ENCODE results near the gene ROPN1. TPM values are rescaled to one million over a fixed set of nuclear protein-coding genes. Genes with fewer than 3 reads are reported as not detected.

The ROPN1 gene
- total and polyA plus RNA-seq, 2 experiments from 2014 or later = 0.11 TPM; not detected in 1

DNA sequence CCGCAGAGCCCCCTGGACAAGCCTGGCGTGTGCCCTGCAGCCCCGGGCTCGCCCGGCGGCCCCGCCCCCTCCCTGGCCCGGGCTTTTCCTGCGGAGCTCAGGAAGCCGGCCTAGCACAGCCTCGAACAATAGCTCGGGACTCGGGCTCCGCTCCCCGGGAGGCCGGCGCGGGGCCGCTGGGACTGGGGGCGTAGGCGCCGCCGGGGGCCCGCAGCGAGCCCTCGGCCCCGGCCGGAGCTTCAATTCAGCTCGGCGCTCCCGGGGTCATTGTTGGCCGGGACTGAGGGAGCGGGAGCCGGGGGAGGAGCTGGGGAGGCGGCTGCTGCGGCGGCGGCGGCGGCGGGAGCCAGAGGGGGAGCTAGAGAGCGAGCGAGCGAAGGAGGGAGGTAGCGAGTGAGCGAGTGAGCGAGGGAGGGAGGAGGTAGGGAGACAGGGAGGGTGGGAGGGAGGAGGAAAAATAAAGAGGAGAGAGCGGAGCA is 41.0 kb upstream of the ROPN1 start:
- no peaks in the 10 kb centered on the region; the same call in 2 of the 3 replicates for H3K36me3 Mint-ChIP-seq (ENCODE audit: low read depth)
- H3K27me3 ChIP-seq (ENCODE audit: insufficient read depth) = peaks cover 69% of the 10 kb centered on the region
- H3K4me3 Mint-ChIP-seq = peak overlapping the region; percentile 83; the same call in 2 of the 3 replicates
- H3K4me1 ChIP-seq (ENCODE audit: insufficient read depth) = peaks cover 13% of the 10 kb centered on the region
- ATAC-seq = peak; percentile 84
- H2AFZ ChIP-seq = peak overlapping the region; percentile 98; the same call in 1 of the 2 replicates
- H3F3A ChIP-seq (replicated peaks; ENCODE audit: low read depth) = no peaks in the 10 kb centered on the region
- no peaks in the 10 kb centered on the region; the same call in 2 of the 3 replicates for H3K9me3 Mint-ChIP-seq
- no peak overlapping the region for H3K27ac Mint-ChIP-seq
- H3K27ac ChIP-seq (ENCODE audit: low read depth) = no peak overlapping the region
- H3K27me3 Mint-ChIP-seq (ENCODE audit: insufficient read depth, low read depth, poor library complexity) = peaks cover 37% of the 10 kb centered on the region
- peak overlapping the region; percentile 74 for H3K4me3 ChIP-seq
- H3K9me2 ChIP-seq (ENCODE audit: insufficient read depth) = no peaks in the 10 kb centered on the region
- H3K79me2 ChIP-seq (replicated peaks; ENCODE audit: insufficient read depth) = no peaks in the 10 kb centered on the region; the same call in 1 of the 2 replicates
- no peaks in the 10 kb centered on the region for H3K36me3 ChIP-seq (ENCODE audit: insufficient read depth)
- peak overlapping the region; percentile 93 for H3K4me2 ChIP-seq
- H3K4me1 Mint-ChIP-seq = peaks cover 12% of the 10 kb centered on the region
- DNase-seq (ENCODE audit: low spot score) = peak; percentile 92
- H4K20me1 ChIP-seq (replicated peaks; ENCODE audit: insufficient read depth) = peaks cover 9% of the 10 kb centered on the region
- TF ChIP-seq JUNB (IDR thresholded peaks at IDR 0.05; ENCODE audit: unreplicated experiment) (no peak), EZH2 (IDR thresholded peaks at IDR 0.05; ENCODE audit: low read depth, unreplicated experiment) (no peak), STAT1 (IDR thresholded peaks at IDR 0.05; ENCODE audit: unreplicated experiment) (no peak), POLR2AphosphoS5 (IDR thresholded peaks at IDR 0.05; ENCODE audit: low read depth) (0 out of 2 replicates have a peak, but pooled peaks have one; percentile 28), NANOG (IDR thresholded peaks at IDR 0.05; ENCODE audit: borderline replicate concordance) (no peak), CREB1 (CRISPR knock-in tag; IDR thresholded peaks at IDR 0.05; ENCODE audit: low read depth) (no peak), ZNF114 (CRISPR knock-in tag; IDR thresholded peaks at IDR 0.05) (no peak), ZNF331 (CRISPR knock-in tag; IDR thresholded peaks at IDR 0.05; ENCODE audit: low read depth) (no peak), EZH2phosphoT487 (IDR thresholded peaks at IDR 0.05; ENCODE audit: unreplicated experiment) (no peak)
- TF ChIP-seq, protein P1, sequence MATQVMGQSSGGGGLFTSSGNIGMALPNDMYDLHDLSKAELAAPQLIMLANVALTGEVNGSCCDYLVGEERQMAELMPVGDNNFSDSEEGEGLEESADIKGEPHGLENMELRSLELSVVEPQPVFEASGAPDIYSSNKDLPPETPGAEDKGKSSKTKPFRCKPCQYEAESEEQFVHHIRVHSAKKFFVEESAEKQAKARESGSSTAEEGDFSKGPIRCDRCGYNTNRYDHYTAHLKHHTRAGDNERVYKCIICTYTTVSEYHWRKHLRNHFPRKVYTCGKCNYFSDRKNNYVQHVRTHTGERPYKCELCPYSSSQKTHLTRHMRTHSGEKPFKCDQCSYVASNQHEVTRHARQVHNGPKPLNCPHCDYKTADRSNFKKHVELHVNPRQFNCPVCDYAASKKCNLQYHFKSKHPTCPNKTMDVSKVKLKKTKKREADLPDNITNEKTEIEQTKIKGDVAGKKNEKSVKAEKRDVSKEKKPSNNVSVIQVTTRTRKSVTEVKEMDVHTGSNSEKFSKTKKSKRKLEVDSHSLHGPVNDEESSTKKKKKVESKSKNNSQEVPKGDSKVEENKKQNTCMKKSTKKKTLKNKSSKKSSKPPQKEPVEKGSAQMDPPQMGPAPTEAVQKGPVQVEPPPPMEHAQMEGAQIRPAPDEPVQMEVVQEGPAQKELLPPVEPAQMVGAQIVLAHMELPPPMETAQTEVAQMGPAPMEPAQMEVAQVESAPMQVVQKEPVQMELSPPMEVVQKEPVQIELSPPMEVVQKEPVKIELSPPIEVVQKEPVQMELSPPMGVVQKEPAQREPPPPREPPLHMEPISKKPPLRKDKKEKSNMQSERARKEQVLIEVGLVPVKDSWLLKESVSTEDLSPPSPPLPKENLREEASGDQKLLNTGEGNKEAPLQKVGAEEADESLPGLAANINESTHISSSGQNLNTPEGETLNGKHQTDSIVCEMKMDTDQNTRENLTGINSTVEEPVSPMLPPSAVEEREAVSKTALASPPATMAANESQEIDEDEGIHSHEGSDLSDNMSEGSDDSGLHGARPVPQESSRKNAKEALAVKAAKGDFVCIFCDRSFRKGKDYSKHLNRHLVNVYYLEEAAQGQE (IDR thresholded peaks at IDR 0.05; ENCODE audit: unreplicated experiment) = no peak
- TF ChIP-seq, protein P2, sequence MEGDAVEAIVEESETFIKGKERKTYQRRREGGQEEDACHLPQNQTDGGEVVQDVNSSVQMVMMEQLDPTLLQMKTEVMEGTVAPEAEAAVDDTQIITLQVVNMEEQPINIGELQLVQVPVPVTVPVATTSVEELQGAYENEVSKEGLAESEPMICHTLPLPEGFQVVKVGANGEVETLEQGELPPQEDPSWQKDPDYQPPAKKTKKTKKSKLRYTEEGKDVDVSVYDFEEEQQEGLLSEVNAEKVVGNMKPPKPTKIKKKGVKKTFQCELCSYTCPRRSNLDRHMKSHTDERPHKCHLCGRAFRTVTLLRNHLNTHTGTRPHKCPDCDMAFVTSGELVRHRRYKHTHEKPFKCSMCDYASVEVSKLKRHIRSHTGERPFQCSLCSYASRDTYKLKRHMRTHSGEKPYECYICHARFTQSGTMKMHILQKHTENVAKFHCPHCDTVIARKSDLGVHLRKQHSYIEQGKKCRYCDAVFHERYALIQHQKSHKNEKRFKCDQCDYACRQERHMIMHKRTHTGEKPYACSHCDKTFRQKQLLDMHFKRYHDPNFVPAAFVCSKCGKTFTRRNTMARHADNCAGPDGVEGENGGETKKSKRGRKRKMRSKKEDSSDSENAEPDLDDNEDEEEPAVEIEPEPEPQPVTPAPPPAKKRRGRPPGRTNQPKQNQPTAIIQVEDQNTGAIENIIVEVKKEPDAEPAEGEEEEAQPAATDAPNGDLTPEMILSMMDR (conservative IDR thresholded peaks at IDR 0.05; ENCODE audit: low read depth in 2 of 2) = peak; percentile 44 to 71
- TF ChIP-seq, protein P3, sequence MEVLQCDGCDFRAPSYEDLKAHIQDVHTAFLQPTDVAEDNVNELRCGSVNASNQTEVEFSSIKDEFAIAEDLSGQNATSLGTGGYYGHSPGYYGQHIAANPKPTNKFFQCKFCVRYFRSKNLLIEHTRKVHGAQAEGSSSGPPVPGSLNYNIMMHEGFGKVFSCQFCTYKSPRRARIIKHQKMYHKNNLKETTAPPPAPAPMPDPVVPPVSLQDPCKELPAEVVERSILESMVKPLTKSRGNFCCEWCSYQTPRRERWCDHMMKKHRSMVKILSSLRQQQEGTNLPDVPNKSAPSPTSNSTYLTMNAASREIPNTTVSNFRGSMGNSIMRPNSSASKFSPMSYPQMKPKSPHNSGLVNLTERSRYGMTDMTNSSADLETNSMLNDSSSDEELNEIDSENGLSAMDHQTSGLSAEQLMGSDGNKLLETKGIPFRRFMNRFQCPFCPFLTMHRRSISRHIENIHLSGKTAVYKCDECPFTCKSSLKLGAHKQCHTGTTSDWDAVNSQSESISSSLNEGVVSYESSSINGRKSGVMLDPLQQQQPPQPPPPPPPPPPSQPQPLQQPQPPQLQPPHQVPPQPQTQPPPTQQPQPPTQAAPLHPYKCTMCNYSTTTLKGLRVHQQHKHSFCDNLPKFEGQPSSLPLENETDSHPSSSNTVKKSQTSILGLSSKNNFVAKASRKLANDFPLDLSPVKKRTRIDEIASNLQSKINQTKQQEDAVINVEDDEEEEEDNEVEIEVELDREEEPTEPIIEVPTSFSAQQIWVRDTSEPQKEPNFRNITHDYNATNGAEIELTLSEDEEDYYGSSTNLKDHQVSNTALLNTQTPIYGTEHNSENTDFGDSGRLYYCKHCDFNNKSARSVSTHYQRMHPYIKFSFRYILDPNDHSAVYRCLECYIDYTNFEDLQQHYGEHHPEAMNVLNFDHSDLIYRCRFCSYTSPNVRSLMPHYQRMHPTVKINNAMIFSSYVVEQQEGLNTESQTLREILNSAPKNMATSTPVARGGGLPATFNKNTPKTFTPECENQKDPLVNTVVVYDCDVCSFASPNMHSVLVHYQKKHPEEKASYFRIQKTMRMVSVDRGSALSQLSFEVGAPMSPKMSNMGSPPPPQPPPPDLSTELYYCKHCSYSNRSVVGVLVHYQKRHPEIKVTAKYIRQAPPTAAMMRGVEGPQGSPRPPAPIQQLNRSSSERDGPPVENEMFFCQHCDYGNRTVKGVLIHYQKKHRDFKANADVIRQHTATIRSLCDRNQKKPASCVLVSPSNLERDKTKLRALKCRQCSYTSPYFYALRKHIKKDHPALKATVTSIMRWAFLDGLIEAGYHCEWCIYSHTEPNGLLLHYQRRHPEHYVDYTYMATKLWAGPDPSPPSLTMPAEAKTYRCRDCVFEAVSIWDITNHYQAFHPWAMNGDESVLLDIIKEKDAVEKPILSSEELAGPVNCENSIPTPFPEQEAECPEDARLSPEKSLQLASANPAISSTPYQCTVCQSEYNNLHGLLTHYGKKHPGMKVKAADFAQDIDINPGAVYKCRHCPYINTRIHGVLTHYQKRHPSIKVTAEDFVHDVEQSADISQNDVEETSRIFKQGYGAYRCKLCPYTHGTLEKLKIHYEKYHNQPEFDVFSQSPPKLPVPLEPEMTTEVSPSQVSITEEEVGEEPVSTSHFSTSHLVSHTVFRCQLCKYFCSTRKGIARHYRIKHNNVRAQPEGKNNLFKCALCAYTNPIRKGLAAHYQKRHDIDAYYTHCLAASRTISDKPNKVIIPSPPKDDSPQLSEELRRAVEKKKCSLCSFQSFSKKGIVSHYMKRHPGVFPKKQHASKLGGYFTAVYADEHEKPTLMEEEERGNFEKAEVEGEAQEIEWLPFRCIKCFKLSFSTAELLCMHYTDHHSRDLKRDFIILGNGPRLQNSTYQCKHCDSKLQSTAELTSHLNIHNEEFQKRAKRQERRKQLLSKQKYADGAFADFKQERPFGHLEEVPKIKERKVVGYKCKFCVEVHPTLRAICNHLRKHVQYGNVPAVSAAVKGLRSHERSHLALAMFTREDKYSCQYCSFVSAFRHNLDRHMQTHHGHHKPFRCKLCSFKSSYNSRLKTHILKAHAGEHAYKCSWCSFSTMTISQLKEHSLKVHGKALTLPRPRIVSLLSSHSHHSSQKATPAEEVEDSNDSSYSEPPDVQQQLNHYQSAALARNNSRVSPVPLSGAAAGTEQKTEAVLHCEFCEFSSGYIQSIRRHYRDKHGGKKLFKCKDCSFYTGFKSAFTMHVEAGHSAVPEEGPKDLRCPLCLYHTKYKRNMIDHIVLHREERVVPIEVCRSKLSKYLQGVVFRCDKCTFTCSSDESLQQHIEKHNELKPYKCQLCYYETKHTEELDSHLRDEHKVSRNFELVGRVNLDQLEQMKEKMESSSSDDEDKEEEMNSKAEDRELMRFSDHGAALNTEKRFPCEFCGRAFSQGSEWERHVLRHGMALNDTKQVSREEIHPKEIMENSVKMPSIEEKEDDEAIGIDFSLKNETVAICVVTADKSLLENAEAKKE (CRISPR knock-in tag; IDR thresholded peaks at IDR 0.05) = no peak
- TF ChIP-seq, protein P4, sequence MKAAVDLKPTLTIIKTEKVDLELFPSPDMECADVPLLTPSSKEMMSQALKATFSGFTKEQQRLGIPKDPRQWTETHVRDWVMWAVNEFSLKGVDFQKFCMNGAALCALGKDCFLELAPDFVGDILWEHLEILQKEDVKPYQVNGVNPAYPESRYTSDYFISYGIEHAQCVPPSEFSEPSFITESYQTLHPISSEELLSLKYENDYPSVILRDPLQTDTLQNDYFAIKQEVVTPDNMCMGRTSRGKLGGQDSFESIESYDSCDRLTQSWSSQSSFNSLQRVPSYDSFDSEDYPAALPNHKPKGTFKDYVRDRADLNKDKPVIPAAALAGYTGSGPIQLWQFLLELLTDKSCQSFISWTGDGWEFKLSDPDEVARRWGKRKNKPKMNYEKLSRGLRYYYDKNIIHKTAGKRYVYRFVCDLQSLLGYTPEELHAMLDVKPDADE (IDR thresholded peaks at IDR 0.05) = no peak

Measured in GM23338 (cell line).